NCI-H1436 (cell line): ENCODE data around the gene VWF.

Source experiments
- DNase-seq: peaks from one replicate; lab custom pipeline; 2025; lab: John Stamatoyannopoulos, UW

VWF gene

DNA sequence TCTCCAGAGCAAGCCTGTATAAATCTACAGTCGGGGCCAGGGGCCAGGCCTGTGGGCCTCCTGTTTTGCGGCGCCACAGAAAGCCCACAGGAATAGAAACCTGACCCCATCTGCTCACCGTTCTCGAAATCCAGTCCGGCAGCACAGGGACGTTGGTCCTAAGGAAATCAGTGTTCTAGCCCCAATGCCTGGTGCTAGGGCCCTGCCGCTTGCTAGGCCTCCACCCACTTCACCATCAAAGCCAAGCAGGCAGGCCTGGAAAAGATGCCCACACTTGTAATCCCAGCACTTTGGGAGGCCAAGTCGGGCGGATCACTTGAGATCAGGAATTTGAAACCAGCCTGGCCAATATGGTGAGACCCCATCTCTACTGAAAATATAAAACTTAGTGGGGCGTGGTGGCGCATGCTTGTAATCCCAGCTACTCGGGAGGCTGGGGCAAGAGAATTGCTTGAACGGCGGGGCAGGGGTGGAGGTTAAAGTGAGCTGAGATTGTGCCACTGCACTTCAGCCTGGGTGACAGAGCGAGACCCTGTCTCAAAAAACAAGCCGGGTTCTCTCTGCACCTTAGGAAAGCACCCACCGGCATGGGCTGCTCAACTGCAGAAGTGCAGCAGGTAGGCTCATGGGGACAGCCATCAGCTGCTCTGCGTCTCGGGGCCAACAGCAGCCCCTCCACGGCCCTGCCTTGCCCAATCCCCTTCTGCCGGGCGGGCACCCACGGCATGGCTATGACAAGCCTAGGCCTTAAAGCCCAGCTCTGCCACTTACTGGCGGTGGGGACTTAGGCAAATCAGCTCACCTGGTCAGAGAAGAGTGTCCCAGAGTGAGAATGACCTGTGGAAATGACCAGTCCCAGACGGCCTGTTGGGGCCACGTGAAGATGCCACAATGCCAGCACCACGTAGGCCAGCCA, 47.4 kb downstream of the VWF start:
- DNase-seq = no peak

- DNase-seq = no peak
These were observed 48.1 kb downstream of the VWF start for GRCh38 chr12:6076346-6076745.

DNA sequence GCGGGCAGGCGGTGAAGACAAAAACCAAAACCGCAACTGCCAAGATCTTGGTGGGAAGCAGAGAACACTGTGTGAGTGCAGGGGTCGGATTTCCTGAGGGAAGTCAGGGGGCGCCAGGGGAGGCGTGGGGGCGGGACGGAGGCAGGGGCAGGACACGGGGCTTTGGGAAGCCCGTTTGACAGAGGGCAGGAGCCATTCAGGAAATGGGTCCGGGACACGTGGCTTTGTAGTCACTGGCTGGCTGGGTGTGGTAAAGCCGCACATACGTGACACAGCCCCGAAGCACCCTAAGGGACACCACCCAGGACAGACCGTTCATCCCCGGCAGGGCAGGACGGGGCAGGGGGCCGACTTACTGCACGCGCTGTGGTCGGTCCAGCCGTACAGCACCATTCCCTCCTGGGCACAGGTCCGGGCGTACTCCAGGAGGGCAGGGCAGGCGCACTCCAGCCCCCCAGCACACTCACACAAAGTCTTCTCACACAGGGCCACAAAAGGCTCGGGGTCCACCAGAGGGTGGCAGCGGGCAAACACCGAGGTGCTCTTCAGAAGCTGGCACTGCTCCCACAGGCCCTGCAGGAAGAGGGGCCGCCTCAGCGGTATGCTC, 49.4 kb downstream of the VWF start:
- no peak for DNase-seq

- no peak for DNase-seq
These were observed 50.0 kb downstream of the VWF start for GRCh38 chr12:6074427-6074826.

DNA sequence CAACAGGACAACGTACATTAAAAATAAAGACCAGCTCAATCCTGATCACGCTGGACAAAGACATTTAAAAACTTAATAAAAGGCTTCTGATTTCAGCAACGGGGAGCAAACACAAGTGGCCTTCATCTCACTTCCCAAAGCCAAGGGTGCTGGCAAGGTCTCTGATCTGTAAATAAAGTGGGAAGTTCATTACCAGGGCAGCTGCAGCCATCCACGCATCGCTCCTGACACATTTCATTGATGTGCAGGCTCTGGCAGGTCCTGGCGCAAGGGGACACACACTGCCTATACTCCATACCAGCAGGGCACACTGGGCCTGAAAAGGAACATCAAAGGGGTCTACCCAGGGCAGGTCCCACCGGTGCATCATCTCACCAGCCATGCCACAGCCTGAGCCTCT, 51.0 kb downstream of the VWF start:
- DNase-seq = no peak

- no peak for DNase-seq
These were observed 52.1 kb downstream of the VWF start for GRCh38 chr12:6072302-6072752.

DNA sequence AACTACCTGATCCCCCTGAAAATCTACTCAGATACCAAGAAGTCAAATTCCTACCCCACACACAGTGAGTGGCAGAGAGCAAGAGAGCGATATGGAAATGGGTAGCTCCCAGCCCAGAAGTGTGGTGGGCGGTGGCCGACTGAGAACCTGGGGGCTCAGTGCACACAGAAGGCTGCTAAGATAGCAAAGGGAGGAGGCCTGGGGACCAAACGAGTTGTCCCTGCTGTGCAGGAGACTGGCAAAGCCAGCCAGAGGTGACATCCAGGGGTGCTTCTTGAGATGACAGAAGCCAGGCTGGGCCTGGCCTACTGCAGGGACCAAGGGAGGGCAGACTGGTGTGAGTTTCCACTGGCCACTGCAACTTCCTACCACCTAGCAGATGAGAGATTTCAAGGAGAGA, 52.9 kb downstream of the VWF start:
- no peak for DNase-seq

- DNase-seq = no peak
These were observed 53.8 kb downstream of the VWF start for GRCh38 chr12:6070472-6071257.

- DNase-seq = no peak
These were observed 54.9 kb downstream of the VWF start for GRCh38 chr12:6069437-6070093.

GRCh38 chr12:6068227-6068626, 56.2 kb downstream of the VWF start:
- no peak for DNase-seq

GRCh38 chr12:6067152-6067916, 57.1 kb downstream of the VWF start:
- DNase-seq = no peak

DNA sequence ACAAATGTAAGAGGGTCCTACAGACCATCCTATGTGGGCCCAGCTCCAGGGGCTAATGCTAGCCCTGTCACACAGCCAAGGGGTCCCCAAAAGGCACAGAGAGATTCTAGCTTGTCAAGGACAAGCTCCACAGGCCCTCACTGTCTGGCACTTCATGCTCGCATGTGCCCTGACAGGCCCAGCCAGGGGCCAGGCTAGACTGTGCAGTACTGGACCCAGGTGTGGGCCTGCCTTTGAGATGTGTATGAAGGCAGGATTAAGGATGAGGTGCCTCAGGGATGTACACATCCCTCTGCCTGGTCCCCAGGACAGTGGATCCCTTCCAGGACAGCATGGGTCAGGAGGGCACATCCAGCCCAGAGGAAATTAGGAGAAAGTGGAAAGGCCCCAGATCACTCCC, 57.8 kb downstream of the VWF start:
- DNase-seq = no peak

DNA sequence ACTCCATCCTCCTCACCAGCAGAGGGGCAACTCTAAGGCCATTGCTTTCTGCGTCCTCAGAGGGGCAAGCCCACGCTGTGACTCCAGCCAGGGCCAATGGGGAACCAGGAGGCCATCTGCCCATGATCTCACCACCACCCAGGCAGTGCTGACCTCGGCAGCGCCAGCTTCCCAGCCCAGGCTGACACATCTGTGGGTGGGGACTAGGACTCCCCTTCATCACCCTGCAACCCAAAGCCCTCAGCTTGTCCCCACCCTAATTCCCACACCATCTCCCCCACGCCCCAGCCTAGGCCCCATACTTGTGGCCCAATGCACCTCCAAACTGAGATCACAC, 58.6 kb downstream of the VWF start:
- DNase-seq = no peak

DNA sequence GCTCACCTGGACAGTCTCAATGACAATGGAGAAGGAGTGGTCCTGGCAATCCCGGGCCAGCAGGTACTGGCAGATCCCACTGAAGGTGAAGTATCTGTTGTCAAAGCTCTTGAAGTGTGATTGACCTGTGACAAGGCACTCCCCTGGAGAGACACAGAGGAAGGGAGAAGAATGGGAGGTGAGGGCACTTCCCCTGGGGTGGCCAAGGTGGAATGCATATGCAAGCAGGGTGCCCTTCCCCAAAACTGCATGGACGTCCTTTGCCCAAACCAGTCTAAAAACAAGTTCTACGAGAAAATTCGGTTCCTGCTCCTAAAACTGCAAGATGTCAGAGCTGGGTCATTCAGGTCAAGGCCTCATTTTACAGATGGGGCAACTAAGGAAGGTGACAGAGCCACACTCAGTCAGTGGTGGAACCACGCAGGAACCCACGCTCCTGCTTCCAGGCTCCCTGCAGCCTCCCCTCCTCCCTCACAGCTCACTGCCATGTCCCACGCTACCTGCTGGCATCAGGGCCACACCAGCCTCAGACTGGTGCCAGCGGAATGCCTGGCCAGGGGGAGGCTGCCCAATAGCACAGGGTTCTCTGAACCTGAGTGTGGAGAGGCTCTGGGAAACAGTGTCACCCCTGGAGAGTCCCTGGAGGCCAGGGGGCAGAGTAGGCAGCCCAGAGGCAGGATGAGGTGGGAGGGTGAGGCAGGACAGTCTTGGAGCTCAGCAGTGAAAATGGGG, 59.2 kb downstream of the VWF start:
- no peak for DNase-seq

- DNase-seq = no peak
These were observed 61.4 kb downstream of the VWF start for GRCh38 chr12:6062757-6063735.

GRCh38 chr12:6062395-6062756, 62.1 kb downstream of the VWF start:
- DNase-seq = no peak

- no peak for DNase-seq
These were observed 62.8 kb downstream of the VWF start for GRCh38 chr12:6061660-6062059.

DNA sequence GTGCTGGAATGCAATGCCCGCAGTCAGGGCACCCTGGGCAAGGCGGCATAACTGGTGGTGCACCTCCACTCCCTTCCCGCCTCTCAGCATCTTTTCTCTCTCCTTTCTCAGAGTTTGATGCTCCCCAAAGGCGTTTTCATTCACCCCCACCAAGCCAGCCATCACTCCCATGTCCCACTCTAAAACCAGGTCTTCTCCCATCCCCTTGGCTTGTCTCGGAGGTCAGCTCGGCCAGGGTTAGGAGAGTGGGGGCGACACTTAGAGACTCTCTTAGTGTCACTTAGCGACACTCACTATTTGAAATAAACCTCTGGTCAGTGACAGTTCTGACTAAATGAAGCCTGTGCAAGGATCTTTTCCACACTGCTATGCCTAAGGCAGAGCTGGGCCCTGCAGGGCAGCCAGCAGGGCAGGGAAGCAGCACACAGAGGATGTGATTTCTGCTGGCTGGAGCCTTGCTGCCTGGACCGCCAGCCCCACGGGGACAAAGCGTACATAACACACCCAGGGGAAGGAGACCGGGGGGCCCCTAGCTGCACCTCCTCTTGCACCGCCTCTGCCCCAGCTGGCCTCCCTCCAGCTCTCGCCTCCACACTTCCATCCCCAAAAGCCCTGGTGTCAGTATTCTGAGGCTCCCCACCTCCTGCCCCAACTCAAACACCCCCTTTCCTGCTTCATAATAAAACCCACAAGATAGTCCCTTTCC, 64.5 kb downstream of the VWF start:
- DNase-seq = no peak

DNA sequence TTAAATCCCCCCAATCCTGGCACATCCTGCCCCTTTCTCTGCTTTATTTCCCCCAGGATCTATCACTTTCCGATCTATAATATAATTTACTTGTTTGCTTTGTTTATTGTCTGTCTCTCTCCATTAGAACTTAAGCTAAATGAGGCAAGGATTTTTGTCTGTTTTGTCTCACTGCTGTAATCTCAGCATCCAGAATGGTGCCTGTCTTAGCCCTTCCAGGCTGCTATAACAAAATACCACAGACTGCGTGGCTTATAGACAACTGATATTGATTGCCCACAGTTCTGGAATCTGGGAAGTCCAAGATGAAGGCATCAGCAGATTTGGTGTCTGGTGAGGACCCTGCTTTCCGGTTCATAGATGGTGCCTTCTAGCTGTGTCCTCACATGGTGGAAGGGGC, 65.2 kb downstream of the VWF start:
- DNase-seq = no peak
